Measurements from ENCODE around the gene FER.

GRCh38 chr5:108937221-108937620, 189.5 kb downstream of the FER start:
- TF ChIP-seq CTCF (IDR thresholded peaks at IDR 0.05 in 4 of 5, conservative IDR thresholded peaks at IDR 0.05 in 1 of 5) (no peak), POLR2A (IDR thresholded peaks at IDR 0.05) (no peak)

All from gastrocnemius medialis (tissue), 4 donors.